ENCODE results near the gene KCNMA1.
"Not testable (repeated sequence)": the region's sequence is repeated elsewhere in the genome, so short reads cannot be mapped to it uniquely, and the experiment has no call there.

KCNMA1 gene

DNA sequence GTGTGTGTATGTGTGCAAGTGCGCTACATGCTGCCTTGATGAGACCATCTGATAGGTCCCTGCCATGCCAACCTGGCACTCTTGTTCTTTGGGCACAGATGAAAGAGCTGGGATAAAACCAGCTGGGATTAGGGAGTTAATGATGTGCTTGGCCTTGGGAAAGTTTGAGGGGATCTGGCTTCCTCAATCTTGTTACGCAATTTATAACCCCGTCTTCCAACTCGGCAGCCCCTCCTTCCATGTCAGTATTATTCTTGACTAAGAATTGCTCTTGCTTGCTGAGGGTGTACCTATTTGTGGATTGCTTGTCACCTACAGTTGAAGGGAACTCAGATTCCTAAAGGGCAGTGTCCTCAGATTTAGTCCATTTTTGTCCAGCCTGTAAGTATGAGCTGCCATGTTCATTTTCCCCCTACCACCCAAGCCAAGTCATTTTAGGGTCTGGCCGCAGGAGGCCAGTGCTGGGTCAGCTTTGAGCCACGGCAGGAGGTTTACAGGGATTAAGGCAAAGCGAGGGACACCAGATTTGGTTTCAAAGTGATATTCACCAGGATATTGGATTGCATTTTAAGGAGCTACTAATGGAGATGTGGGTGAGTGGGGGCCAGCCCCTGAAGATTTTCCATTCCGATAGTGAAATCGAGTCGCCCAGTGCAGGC lies 34.1 kb upstream of the KCNMA1 start:
- peaks cover 29% of the 10 kb centered on the region for H3K27me3 Mint-ChIP-seq
- H3K27ac Mint-ChIP-seq: no peak overlapping the region
- H3K4me3 Mint-ChIP-seq: no peak overlapping the region

DNA sequence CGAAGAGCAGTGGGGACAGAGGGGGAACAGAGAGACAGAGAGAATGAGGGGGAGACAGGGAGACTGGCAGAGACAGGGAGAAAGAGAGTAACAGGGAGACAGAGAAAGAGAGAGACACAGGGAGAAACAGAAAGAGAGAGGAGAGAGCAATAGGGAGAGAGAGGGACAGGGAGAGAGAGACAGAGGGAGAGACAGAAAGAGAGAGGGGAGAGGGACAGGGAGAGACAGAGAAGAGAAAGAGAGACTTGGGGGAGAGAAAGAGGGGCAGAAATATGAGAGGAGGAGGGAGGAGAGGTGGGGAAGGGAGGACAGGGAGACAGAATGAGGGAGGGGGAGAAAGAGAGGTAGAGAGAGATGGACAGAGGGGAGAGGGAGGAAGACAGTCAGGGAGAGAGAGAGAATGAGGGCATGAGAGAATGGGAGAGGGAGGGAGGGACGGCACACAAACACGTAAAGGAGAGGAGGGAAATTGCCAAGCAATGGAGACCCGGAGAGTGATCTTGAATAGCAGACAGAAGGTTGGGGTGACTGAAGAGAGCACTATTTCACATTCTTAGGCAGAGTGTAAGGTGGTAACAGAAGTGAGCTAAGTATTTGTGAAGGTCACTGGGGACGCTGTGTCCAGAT lies 33.3 kb upstream of the KCNMA1 start:
- Mint-ChIP-seq H3K9me3 (no peaks in the 10 kb centered on the region), H3K4me3 (no peak overlapping the region), H3K27ac (no peak overlapping the region), H3K27me3 (peaks cover 29% of the 10 kb centered on the region), H3K36me3 (ENCODE audit: low read depth) (no peaks in the 10 kb centered on the region), H3K4me1 (ENCODE audit: low read depth) (peaks cover 4% of the 10 kb centered on the region)

More for the DNA sequence above, 34.1 kb upstream of the KCNMA1 start:
- H3K36me3 Mint-ChIP-seq (ENCODE audit: low read depth): no peaks in the 10 kb centered on the region
- H3K9me3 Mint-ChIP-seq: no peaks in the 10 kb centered on the region
- peaks cover 4% of the 10 kb centered on the region for H3K4me1 Mint-ChIP-seq (ENCODE audit: low read depth)

DNA sequence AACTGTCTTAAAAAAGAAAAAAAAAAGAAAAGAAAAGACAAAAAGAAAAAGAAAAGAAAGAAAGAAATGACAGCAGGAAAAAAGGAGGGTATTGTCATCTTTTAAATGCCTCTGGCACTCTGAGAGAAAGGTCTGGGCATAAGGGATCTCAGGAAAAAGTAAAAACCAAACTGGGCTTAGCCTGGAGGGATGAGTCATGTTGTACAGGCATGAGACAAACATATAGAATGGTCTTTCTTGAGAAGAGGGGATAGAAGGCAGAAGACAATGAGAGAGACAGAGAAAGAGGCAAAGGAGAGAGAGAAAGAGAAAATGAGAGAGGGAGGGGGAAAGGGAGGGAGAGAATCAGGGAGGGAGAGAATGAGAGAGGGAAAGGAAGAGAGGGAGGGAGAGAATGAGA lies 32.3 kb upstream of the KCNMA1 start:
- Mint-ChIP-seq H3K36me3 (ENCODE audit: low read depth) (no peaks in the 10 kb centered on the region), H3K4me1 (ENCODE audit: low read depth) (peaks cover 4% of the 10 kb centered on the region), H3K4me3 (no peak overlapping the region), H3K9me3 (no peaks in the 10 kb centered on the region), H3K27me3 (peaks cover 29% of the 10 kb centered on the region), H3K27ac (peak overlapping the region; percentile 18)

DNA sequence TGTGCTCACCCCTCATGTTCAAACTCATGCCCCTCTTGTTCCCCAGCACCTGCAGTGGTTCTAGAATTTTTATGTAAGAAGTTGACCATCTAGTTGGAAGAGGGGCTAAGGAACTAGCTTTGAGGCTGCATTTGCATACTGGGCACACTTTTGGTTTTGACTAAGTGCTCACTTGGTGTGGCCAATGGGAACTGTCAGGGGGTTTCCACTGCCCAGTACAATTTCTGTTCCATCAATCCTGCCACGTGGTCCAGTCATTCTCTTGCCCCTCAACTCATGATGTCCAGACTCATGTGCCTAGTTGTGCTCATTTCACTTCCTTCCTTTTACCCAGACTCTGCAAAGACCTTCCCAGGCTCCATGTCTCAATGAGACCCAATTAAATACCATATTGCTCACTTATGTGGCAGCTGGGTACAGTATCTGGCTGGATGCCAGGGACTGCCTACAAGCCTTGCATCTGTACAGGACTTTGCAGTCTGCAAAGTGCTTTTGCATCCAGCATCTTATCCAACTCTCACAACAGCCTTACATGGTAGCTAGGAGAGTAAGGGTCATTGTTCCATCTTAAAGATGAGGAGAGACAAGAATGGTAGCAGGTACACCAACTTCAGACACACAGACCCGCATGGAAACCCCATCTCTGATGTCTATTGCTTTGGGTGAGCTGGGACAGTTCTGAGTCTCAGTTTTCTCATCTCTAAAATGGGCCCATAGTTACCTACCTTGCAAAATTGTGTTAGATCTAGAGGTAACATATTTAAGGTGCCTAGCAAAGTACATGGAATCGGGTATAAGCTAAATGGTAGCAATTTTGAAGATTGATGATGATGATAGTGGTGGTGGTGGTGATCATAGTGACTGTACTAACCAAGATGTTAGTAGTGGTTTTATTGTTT lies 30.1 kb upstream of the KCNMA1 start:
- Mint-ChIP-seq H3K9me3 (no peaks in the 10 kb centered on the region), H3K27me3 (peaks cover 30% of the 10 kb centered on the region), H3K4me3 (no peak overlapping the region)

DNA sequence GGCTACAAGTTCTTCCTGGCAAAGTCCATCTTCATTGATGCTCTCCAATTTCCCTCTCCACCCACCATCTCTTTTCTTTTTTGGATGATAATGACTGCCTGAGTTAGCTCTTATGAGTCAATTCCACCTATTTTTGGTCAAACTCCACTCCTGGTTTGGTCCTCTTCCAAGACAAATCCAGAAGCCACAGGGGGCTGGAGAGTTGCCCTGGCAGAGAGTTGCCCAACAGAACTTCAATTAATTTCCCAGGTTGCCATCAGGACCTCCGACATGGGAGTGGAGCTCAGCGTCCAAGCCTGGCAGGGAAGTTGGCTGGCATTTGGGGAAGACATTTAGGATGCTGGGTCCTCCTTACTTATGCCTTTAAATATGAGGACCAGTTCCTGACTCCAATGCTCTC lies 29.2 kb upstream of the KCNMA1 start:
- no peaks in the 10 kb centered on the region for H3K9me3 Mint-ChIP-seq
- H3K27me3 Mint-ChIP-seq: peaks cover 30% of the 10 kb centered on the region
- no peak overlapping the region for H3K27ac Mint-ChIP-seq
- no peaks in the 10 kb centered on the region for H3K4me1 Mint-ChIP-seq (ENCODE audit: low read depth)
- no peaks in the 10 kb centered on the region for H3K36me3 Mint-ChIP-seq (ENCODE audit: low read depth)
- no peak overlapping the region for H3K4me3 Mint-ChIP-seq

More for the DNA sequence above, 30.1 kb upstream of the KCNMA1 start:
- Mint-ChIP-seq H3K27ac (no peak overlapping the region), H3K4me1 (ENCODE audit: low read depth) (no peaks in the 10 kb centered on the region), H3K36me3 (ENCODE audit: low read depth) (no peaks in the 10 kb centered on the region)

DNA sequence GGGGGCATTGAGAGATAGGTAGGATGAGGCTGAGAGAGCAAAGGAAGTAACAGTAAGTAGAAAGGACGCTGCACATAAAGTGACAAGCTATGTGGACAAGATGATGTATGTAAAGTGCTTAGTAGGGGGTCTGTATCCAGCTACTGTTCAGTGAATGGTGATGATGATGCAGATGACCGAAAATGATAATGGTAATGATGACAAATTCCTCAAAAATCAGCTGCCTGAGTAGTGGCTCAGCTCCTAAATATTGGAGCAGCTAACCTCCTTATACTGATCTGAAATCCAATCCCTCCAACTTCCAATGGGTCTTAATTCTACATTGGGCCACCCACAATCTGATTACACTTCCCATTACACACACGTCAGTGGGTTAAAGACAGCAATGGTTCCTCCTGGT lies 27.1 kb upstream of the KCNMA1 start:
- H3K27me3 Mint-ChIP-seq: peaks cover 27% of the 10 kb centered on the region
- H3K4me3 Mint-ChIP-seq: no peak overlapping the region
- no peaks in the 10 kb centered on the region for H3K9me3 Mint-ChIP-seq
- no peaks in the 10 kb centered on the region for H3K4me1 Mint-ChIP-seq (ENCODE audit: low read depth)
- no peak overlapping the region for H3K27ac Mint-ChIP-seq
- no peaks in the 10 kb centered on the region for H3K36me3 Mint-ChIP-seq (ENCODE audit: low read depth)

DNA sequence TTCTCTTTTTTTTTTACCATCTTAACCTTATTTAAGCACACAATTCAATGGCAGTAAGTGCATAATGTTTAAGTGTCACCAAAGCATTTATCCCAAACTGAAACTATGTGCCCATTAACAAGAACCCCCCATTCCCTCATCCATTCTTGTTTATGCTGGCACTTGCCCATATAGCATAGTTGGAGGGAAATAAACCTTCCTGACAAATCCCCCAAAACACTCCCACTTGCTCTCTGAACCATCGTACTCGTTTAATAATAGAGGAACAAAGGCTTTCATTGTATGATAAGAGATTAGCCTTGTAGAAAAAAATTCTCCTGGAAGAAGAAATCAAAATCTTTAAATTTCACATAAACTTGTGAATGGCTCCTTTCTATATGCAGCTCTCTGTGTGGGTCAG lies 26.4 kb upstream of the KCNMA1 start:
- H3K27me3 Mint-ChIP-seq: peaks cover 23% of the 10 kb centered on the region
- no peak overlapping the region for H3K4me3 Mint-ChIP-seq
- no peak overlapping the region for H3K27ac Mint-ChIP-seq
- H3K36me3 Mint-ChIP-seq (ENCODE audit: low read depth): no peaks in the 10 kb centered on the region
- no peaks in the 10 kb centered on the region for H3K4me1 Mint-ChIP-seq (ENCODE audit: low read depth)
- H3K9me3 Mint-ChIP-seq: peaks cover 4% of the 10 kb centered on the region

DNA sequence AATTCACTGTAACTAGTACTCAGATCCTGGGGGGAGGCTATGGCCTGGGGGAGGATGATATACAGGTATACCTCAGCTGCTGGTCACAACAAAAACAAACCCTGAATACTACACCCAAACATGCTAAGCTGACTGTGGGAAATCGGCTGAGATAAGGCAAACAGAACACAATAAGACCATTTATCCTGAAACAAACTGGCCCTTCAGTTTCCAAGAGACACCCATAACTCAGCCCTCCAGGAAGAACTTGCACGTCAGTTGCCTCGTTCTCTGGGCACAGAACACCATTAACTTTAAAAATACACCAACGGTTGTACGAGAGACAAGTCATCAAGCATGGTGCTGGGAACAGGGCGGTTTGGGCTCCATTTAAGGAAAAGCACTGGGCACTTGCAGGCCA lies 24.1 kb upstream of the KCNMA1 start:
- Mint-ChIP-seq H3K9me3 (peaks cover 8% of the 10 kb centered on the region), H3K4me1 (ENCODE audit: low read depth) (no peaks in the 10 kb centered on the region), H3K27me3 (peaks cover 22% of the 10 kb centered on the region), H3K27ac (no peak overlapping the region), H3K4me3 (no peak overlapping the region), H3K36me3 (ENCODE audit: low read depth) (no peaks in the 10 kb centered on the region)

DNA sequence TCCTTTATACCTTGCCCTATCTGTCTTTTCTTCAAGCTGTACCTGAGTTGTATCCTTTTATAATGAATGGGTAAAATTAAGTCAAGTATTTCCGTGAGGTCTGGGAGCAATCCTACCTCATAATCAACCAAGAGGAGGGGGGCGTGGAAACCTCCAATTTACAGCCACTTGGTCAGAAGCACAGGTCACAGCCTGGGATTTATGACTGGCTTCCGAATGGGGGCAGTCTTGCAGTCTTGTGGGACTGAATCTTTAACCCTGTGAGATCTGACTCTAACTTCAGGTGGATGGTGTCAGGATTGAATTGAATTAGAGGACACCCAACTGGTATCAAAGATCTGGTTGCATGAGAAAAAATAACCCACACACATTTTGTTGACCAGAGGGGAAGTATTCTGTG lies 23.5 kb upstream of the KCNMA1 start:
- Mint-ChIP-seq H3K9me3 (peaks cover 8% of the 10 kb centered on the region), H3K4me3 (no peak overlapping the region), H3K36me3 (ENCODE audit: low read depth) (no peaks in the 10 kb centered on the region), H3K4me1 (ENCODE audit: low read depth) (no peaks in the 10 kb centered on the region), H3K27ac (no peak overlapping the region), H3K27me3 (peaks cover 28% of the 10 kb centered on the region)

DNA sequence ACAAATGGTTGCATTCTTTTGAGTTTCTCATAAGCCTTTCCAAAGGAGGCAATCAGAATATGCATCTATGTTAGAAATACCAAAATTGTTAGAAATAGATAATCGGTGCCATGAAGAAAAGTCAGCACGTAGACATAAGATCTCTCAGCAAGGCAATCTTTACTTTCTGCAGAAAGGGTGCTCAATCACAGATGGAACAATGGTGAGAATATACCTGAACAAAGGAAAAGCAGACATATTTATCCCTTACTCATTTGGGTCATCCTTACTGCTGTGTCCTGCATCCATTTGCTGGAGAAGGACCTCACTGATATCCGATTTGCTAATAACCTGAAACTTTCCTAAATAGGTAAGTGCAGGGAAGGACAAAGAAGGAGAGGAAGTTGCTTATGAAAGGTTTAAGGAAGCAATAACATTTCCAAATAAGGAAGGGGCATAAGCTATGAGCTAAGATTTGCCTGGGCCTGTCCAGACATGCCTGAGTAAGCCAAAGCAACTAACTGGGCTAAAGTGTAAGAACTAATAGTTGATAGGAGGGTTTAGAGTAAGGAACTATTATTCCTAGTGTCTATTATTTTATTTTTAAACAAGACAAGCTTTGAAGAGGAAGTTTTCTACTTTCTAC lies 21.6 kb upstream of the KCNMA1 start:
- H3K4me1 Mint-ChIP-seq (ENCODE audit: low read depth); H3K27ac Mint-ChIP-seq: not testable (repeated sequence)

DNA sequence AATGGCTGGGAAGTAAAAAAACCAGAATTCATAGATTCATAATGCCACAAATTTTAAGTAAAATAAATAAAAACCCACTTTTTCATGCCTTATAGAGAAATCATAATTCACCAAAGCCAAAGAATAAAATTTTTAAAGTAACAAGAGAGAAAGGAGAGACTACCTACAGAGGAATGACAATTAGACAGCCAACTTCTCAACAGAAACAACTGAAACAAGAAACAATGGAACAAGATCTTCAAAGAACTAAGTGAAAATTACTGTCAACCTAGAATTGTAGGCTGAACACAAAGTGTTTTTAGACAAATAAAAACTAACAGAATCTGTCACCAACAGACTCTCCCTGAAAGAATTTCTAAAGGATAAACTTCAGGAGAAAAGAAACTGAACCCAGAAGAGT lies 15.6 kb upstream of the KCNMA1 start:
- Mint-ChIP-seq H3K27ac (no peak overlapping the region), H3K4me1 (ENCODE audit: low read depth) (no peaks in the 10 kb centered on the region), H3K27me3 (peaks cover 44% of the 10 kb centered on the region), H3K4me3 (no peak overlapping the region), H3K9me3 (peaks cover 9% of the 10 kb centered on the region), H3K36me3 (ENCODE audit: low read depth) (no peaks in the 10 kb centered on the region)

More for the DNA sequence above, 21.6 kb upstream of the KCNMA1 start:
- H3K4me3 Mint-ChIP-seq; H3K36me3 Mint-ChIP-seq (ENCODE audit: low read depth); H3K9me3 Mint-ChIP-seq: not testable (repeated sequence)
- peaks cover 22% of the 10 kb centered on the region for H3K27me3 Mint-ChIP-seq

DNA sequence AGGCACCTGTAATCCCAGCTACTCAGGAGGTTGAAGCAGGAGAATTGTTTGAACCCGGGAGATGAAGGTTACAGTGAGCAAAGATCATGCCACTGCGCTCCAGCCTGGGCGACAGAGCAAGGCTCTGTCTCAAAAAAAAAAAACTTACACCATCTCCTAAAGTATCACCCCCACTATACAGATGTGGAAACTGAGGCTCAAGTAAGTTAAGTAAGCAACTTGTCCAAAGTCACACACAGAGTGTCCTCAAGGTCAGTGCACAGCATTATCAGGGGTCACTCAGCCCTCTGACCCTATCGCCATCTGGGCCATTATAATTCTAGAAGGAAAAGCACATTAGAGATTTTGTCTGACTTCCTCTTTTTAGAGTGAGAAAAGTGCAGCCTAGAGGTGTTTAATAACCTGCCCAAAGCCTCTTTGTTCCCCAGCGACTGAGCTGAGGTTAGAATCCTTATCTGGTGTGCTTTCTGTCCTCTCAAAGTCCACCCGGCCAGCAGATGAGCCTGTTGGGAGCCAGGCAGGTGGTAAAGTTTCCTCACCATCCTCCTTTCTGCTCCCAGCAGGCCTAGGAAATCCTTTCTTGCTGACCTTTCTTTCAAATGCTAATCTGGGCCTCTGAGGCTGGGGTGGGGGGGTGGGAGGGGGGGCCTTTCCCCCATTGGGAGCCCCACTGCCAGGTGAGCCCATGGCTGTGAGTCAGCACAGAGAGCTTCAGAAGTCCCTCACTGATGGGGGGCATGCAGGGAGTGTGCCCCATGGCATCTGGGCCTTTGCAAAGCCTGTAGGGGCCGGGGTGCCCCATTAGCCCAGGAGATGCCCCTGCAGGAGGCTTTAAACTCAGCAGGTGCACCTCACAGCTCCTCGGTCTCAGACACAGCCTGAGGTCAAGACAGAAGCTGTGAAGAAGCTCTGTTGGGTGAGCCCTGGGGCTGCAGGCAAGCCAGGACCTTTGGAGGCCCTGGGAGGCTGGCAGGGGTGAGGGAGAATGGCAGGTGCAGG lies 12.0 kb upstream of the KCNMA1 start:
- Mint-ChIP-seq H3K27ac (no peak overlapping the region), H3K9me3 (peaks cover 9% of the 10 kb centered on the region), H3K27me3 (peaks cover 27% of the 10 kb centered on the region), H3K4me3 (no peak overlapping the region), H3K4me1 (ENCODE audit: low read depth) (no peaks in the 10 kb centered on the region), H3K36me3 (ENCODE audit: low read depth) (no peaks in the 10 kb centered on the region)

DNA sequence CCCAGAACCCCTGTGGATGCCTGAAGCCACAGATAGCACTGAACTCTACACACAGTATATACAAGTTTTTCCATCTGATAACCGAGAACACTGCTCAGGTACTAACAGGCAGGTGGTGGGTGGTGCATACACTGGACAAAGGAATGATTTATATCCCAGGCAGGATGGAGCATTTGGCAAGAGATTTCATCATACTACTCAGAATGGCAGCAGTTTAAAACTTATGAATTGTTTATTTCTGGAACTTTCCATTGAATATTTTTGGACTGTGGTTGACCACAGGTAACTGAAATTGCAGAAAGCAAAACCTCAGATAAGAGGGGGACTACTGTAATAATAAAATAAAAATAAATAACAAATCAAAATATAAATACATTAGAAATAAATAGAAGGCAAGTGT lies 10.9 kb upstream of the KCNMA1 start:
- Mint-ChIP-seq H3K36me3 (ENCODE audit: low read depth) (no peaks in the 10 kb centered on the region), H3K27ac (no peak overlapping the region), H3K4me3 (no peak overlapping the region), H3K4me1 (ENCODE audit: low read depth) (no peaks in the 10 kb centered on the region), H3K9me3 (peaks cover 7% of the 10 kb centered on the region), H3K27me3 (peaks cover 31% of the 10 kb centered on the region)
